Measurements from ENCODE around the gene KDR. TPM values are rescaled to one million over a fixed set of nuclear protein-coding genes. Genes with fewer than 3 reads are reported as not detected.

The KDR gene
- total RNA-seq, 1 experiment from 2014 or later: 0.09 TPM

DNA sequence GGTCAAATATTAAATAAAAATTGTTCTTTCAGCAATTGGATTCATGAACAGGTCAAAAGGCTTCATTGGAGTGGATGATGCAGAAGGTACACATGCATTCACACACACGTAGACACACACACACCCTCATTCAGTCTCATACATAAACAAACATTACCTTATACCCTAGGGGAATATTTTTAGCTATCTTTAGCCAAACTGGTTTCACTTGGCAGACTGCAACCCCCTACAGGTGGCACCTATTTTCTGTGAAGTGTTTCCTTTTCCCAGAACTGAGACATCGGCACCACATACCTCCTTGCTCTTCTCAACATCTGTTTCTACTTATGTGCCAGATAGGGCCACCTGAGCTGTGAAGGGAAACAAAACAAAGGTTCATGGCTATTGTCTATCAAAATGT lies 18.5 kb upstream of the KDR start:
- TF ChIP-seq, protein P1, sequence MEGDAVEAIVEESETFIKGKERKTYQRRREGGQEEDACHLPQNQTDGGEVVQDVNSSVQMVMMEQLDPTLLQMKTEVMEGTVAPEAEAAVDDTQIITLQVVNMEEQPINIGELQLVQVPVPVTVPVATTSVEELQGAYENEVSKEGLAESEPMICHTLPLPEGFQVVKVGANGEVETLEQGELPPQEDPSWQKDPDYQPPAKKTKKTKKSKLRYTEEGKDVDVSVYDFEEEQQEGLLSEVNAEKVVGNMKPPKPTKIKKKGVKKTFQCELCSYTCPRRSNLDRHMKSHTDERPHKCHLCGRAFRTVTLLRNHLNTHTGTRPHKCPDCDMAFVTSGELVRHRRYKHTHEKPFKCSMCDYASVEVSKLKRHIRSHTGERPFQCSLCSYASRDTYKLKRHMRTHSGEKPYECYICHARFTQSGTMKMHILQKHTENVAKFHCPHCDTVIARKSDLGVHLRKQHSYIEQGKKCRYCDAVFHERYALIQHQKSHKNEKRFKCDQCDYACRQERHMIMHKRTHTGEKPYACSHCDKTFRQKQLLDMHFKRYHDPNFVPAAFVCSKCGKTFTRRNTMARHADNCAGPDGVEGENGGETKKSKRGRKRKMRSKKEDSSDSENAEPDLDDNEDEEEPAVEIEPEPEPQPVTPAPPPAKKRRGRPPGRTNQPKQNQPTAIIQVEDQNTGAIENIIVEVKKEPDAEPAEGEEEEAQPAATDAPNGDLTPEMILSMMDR (IDR thresholded peaks at IDR 0.05; ENCODE audit: unreplicated experiment): no peak
- no peaks in the 10 kb centered on the region for H3K27me3 Mint-ChIP-seq (ENCODE audit: unreplicated experiment)
- CTCF ChIA-PET: no interaction called here
- intact Hi-C loops (cut with micrococcal nuclease; ENCODE audit: unreplicated experiment): no loop called here
- no peak overlapping the region for H3K4me3 Mint-ChIP-seq (ENCODE audit: low read depth, unreplicated experiment)
- no peaks in the 10 kb centered on the region for H3K9me3 Mint-ChIP-seq (ENCODE audit: low read depth, unreplicated experiment)
- no TSS peak for BruUV-seq (replicated peaks)
- H3K27ac Mint-ChIP-seq (ENCODE audit: unreplicated experiment): no peak overlapping the region
- H3K36me3 Mint-ChIP-seq (ENCODE audit: insufficient read depth, unreplicated experiment): no peaks in the 10 kb centered on the region
- no peak for DNase-seq
- peaks cover 8% of the 10 kb centered on the region for H3K4me1 Mint-ChIP-seq (ENCODE audit: low read depth, unreplicated experiment)

GRCh38 chr4:55138367-55138766 lies 13.0 kb upstream of the KDR start:
- BruUV-seq (replicated peaks): no TSS peak
- no peaks in the 10 kb centered on the region for H3K9me3 Mint-ChIP-seq (ENCODE audit: low read depth, unreplicated experiment)
- TF ChIP-seq, protein P1 (IDR thresholded peaks at IDR 0.05; ENCODE audit: unreplicated experiment): no peak
- no peak overlapping the region for H3K4me3 Mint-ChIP-seq (ENCODE audit: low read depth, unreplicated experiment)
- no peaks in the 10 kb centered on the region for H3K27me3 Mint-ChIP-seq (ENCODE audit: unreplicated experiment)
- H3K27ac Mint-ChIP-seq (ENCODE audit: unreplicated experiment): no peak overlapping the region
- DNase-seq: no peak
- no peaks in the 10 kb centered on the region for H3K36me3 Mint-ChIP-seq (ENCODE audit: insufficient read depth, unreplicated experiment)
- CTCF ChIA-PET: no interaction called here
- no peaks in the 10 kb centered on the region for H3K4me1 Mint-ChIP-seq (ENCODE audit: low read depth, unreplicated experiment)
- intact Hi-C loops (cut with micrococcal nuclease; ENCODE audit: unreplicated experiment): no loop called here

- intact Hi-C loops (cut with micrococcal nuclease; ENCODE audit: unreplicated experiment): no loop called here
- TF ChIP-seq, protein P1 (IDR thresholded peaks at IDR 0.05; ENCODE audit: unreplicated experiment): no peak
- Mint-ChIP-seq H3K36me3 (ENCODE audit: insufficient read depth, unreplicated experiment) (no peaks in the 10 kb centered on the region), H3K27me3 (ENCODE audit: unreplicated experiment) (no peaks in the 10 kb centered on the region), H3K27ac (ENCODE audit: unreplicated experiment) (no peak overlapping the region), H3K9me3 (ENCODE audit: low read depth, unreplicated experiment) (no peaks in the 10 kb centered on the region), H3K4me3 (ENCODE audit: low read depth, unreplicated experiment) (no peak overlapping the region), H3K4me1 (ENCODE audit: low read depth, unreplicated experiment) (no peaks in the 10 kb centered on the region)
- DNase-seq: no peak
- no TSS peak for BruUV-seq (replicated peaks)
- CTCF ChIA-PET: no interaction called here
Measured at GRCh38 chr4:55136634-55137033, 11.2 kb upstream of the KDR start.

GRCh38 chr4:55133951-55134350 lies 8.6 kb upstream of the KDR start:
- H3K4me3 Mint-ChIP-seq (ENCODE audit: low read depth, unreplicated experiment): no peak overlapping the region
- H3K4me1 Mint-ChIP-seq (ENCODE audit: low read depth, unreplicated experiment): no peaks in the 10 kb centered on the region
- no TSS peak for BruUV-seq (replicated peaks)
- no peak for DNase-seq
- H3K36me3 Mint-ChIP-seq (ENCODE audit: insufficient read depth, unreplicated experiment): no peaks in the 10 kb centered on the region
- CTCF ChIA-PET: no interaction called here
- no peak overlapping the region for H3K27ac Mint-ChIP-seq (ENCODE audit: unreplicated experiment)
- intact Hi-C loops (cut with micrococcal nuclease; ENCODE audit: unreplicated experiment): no loop called here
- no peaks in the 10 kb centered on the region for H3K9me3 Mint-ChIP-seq (ENCODE audit: low read depth, unreplicated experiment)
- no peaks in the 10 kb centered on the region for H3K27me3 Mint-ChIP-seq (ENCODE audit: unreplicated experiment)
- TF ChIP-seq, protein P1 (IDR thresholded peaks at IDR 0.05; ENCODE audit: unreplicated experiment): no peak

DNA sequence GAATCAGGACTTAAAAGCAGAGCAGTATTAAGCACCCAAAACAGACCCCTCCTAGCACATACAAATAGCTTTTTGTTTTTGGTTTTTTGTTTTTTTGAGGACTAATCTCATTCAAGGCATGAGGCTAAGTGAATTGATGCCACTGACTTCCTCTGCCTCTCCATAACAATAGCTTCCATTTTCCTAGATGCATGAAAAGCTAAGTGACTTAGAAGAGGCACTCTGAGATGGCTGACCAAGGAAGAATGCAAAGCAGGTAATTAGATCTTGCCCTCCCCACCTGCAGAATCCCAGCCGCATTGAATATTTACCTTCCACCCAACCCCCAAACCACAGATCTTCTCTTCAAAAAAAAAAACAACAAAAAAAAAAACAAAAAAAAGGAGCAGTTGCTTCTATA lies 7.4 kb upstream of the KDR start:
- no peak overlapping the region for H3K27ac Mint-ChIP-seq (ENCODE audit: unreplicated experiment)
- no TSS peak for BruUV-seq (replicated peaks)
- H3K4me3 Mint-ChIP-seq (ENCODE audit: low read depth, unreplicated experiment): no peak overlapping the region
- intact Hi-C loops (cut with micrococcal nuclease; ENCODE audit: unreplicated experiment): no loop called here
- TF ChIP-seq, protein P1 (IDR thresholded peaks at IDR 0.05; ENCODE audit: unreplicated experiment): no peak
- H3K36me3 Mint-ChIP-seq (ENCODE audit: insufficient read depth, unreplicated experiment): no peaks in the 10 kb centered on the region
- no peak for DNase-seq
- no peaks in the 10 kb centered on the region for H3K9me3 Mint-ChIP-seq (ENCODE audit: low read depth, unreplicated experiment)
- no peaks in the 10 kb centered on the region for H3K27me3 Mint-ChIP-seq (ENCODE audit: unreplicated experiment)
- CTCF ChIA-PET: no interaction called here
- no peaks in the 10 kb centered on the region for H3K4me1 Mint-ChIP-seq (ENCODE audit: low read depth, unreplicated experiment)
